PC-3 (cell line): ENCODE measurements around the gene PDZRN3.

ENCODE experiments used
- CTCF ChIP-seq: fragments of 300-600 bp; sonication (generic); conservative IDR thresholded peaks from 2 replicates; pipeline ENCODE4 v1.5.1; 2017; ENCODE audit warnings: antibody characterized with exemption, low read depth, mild to moderate bottlenecking, low read length
- EZH2phosphoT487 ChIP-seq: fragments of 300-600 bp; sonication (generic); IDR thresholded peaks from 2 replicates; pipeline ENCODE4 v1.6.1; 2018; ENCODE audit warnings: mild to moderate bottlenecking, antibody characterized with exemption, low read length, borderline replicate concordance

- TF ChIP-seq CTCF (no peak), EZH2phosphoT487 (no peak)
These were observed at the start of gene PDZRN3 for GRCh38 chr3:73624821-73625665.
